Mammary epithelial cell (primary cell): ENCODE data around the gene FBXL7.

Experiments
- EZH2 ChIP-seq: IDR thresholded peaks from 2 replicates; pipeline ENCODE4 v1.6.1; 2012; ENCODE audit warnings: low read length, inconsistent platforms, borderline replicate concordance
- TF ChIP-seq, protein P1 (sequence below), 2 donors: IDR thresholded peaks in 1 of 2; conservative IDR thresholded peaks in 1 of 2; 2 replicates each; pipeline ENCODE4 v1.5.1; 2011 to 2012; ENCODE audit warnings: inconsistent platforms in 2 of 2, low read length in 2 of 2, mild to moderate bottlenecking in 2 of 2, control low read depth in 1 of 2, low read depth in 1 of 2; ENCODE audit not compliant: insufficient read depth in 1 of 2; ENCODE audit errors: extremely low read depth in 1 of 2

- TF ChIP-seq, protein P1, sequence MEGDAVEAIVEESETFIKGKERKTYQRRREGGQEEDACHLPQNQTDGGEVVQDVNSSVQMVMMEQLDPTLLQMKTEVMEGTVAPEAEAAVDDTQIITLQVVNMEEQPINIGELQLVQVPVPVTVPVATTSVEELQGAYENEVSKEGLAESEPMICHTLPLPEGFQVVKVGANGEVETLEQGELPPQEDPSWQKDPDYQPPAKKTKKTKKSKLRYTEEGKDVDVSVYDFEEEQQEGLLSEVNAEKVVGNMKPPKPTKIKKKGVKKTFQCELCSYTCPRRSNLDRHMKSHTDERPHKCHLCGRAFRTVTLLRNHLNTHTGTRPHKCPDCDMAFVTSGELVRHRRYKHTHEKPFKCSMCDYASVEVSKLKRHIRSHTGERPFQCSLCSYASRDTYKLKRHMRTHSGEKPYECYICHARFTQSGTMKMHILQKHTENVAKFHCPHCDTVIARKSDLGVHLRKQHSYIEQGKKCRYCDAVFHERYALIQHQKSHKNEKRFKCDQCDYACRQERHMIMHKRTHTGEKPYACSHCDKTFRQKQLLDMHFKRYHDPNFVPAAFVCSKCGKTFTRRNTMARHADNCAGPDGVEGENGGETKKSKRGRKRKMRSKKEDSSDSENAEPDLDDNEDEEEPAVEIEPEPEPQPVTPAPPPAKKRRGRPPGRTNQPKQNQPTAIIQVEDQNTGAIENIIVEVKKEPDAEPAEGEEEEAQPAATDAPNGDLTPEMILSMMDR (conservative IDR thresholded peaks at IDR 0.05 in 1 of 2, IDR thresholded peaks at IDR 0.05 in 1 of 2; ENCODE audit: extremely low read depth in 1 of 2, insufficient read depth in 1 of 2, low read depth in 1 of 2, low read length in 2 of 2): no peak
- no peak for TF ChIP-seq EZH2
These were observed 176.6 kb downstream of the FBXL7 start for GRCh38 chr5:15676591-15676990.
